Measurements from ENCODE around the gene ATRAID.

The ATRAID gene

DNA sequence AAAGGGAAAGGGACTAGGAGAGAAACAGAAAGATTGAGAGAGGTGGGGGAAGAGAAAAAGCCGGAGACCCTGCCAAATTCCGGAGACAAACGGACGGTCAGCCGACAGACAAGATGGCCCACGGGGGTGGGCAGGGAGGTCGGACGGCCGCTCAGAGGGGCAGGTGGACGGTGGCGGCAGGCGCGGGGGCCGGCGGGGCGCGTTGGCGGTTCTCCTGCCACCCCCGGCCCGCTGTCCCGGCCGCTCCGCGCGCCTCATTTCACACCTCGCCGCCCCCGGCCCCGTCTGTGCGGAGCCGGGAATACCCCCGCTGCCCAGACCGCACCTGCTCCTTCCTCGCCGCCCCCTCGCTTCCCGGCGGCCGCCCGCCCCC is 50.1 kb downstream of the ATRAID start:
- Histone ChIP-seq H3K36me3 (ENCODE audit: insufficient read depth, low read length) (no peaks in the 10 kb centered on the region), H4K20me1 (ENCODE audit: insufficient read depth, low read length) (no peaks in the 10 kb centered on the region), H3K9ac (ENCODE audit: low read depth, low read length) (no peak overlapping the region), H3K4me3 (ENCODE audit: low read depth in 1 of 2, low read length in 2 of 2) (no peak overlapping the region), H3K9me3 (ENCODE audit: insufficient read depth, low read length, severe bottlenecking) (no peaks in the 10 kb centered on the region), H3K4me1 (ENCODE audit: insufficient read depth, low read length) (no peaks in the 10 kb centered on the region), H3K27me3 (ENCODE audit: insufficient read depth, low read length, poor library complexity) (peaks cover 6% of the 10 kb centered on the region), H3K79me2 (ENCODE audit: insufficient read depth, low read length) (no peaks in the 10 kb centered on the region), H3K27ac (ENCODE audit: low read length) (no peak overlapping the region), H3K4me2 (ENCODE audit: insufficient read depth, low read length) (no peak overlapping the region), H2AFZ (ENCODE audit: low read depth, low read length) (no peak overlapping the region)
- TF ChIP-seq CTCF (IDR thresholded peaks at IDR 0.05; ENCODE audit: borderline replicate concordance, extremely low read depth, low read length, poor library complexity, severe bottlenecking), result no peak
- TF ChIP-seq EZH2 (IDR thresholded peaks at IDR 0.05; ENCODE audit: borderline replicate concordance, low read depth, low read length, severe bottlenecking), result no peak
- DNase-seq (no peak), ATAC-seq (ENCODE audit: insufficient read depth, low read depth) (no peak)

- Histone ChIP-seq H3K4me3 (ENCODE audit: low read depth in 1 of 2, low read length in 2 of 2) (no peak within 1 kb of the TSS), H3K27me3 (ENCODE audit: insufficient read depth, low read length, poor library complexity) (peaks cover 8% of the 10 kb centered on the region), H3K4me1 (ENCODE audit: insufficient read depth, low read length) (no peaks in the 10 kb centered on the region), H2AFZ (ENCODE audit: low read depth, low read length) (no peak within 1 kb of the TSS), H4K20me1 (ENCODE audit: insufficient read depth, low read length) (no peaks in the 10 kb centered on the region), H3K27ac (ENCODE audit: low read length) (no peak within 1 kb of the TSS), H3K4me2 (ENCODE audit: insufficient read depth, low read length) (no peak within 1 kb of the TSS), H3K79me2 (ENCODE audit: insufficient read depth, low read length) (no peaks in the 10 kb centered on the region), H3K9ac (ENCODE audit: low read depth, low read length) (no peak within 1 kb of the TSS), H3K9me3 (ENCODE audit: insufficient read depth, low read length, severe bottlenecking) (no peaks in the 10 kb centered on the region), H3K36me3 (ENCODE audit: insufficient read depth, low read length) (no peaks in the 10 kb centered on the region)
- TF ChIP-seq EZH2 (IDR thresholded peaks at IDR 0.05; ENCODE audit: borderline replicate concordance, low read depth, low read length, severe bottlenecking) (no peak), CTCF (IDR thresholded peaks at IDR 0.05; ENCODE audit: borderline replicate concordance, extremely low read depth, low read length, poor library complexity, severe bottlenecking) (no peak)
- no peak for DNase-seq
- no peak for ATAC-seq (ENCODE audit: insufficient read depth, low read depth)
These were observed 50.8 kb downstream of the ATRAID start, which contains the start of gene SLC30A3 for GRCh38 chr2:27262379-27263286. Gene SLC30A3 (minus strand): TSS chr2:27263047. CDS start chr2:27262906, 141 bp downstream.

- no peaks in the 10 kb centered on the region for H4K20me1 ChIP-seq (ENCODE audit: insufficient read depth, low read length)
- H3K4me3 ChIP-seq (ENCODE audit: low read depth in 1 of 2, low read length in 2 of 2), result no peak overlapping the region
- DNase-seq, result no peak
- H3K4me2 ChIP-seq (ENCODE audit: insufficient read depth, low read length), result no peak overlapping the region
- ATAC-seq (ENCODE audit: insufficient read depth, low read depth), result no peak
- no peaks in the 10 kb centered on the region for H3K79me2 ChIP-seq (ENCODE audit: insufficient read depth, low read length)
- no peak for TF ChIP-seq EZH2 (IDR thresholded peaks at IDR 0.05; ENCODE audit: borderline replicate concordance, low read depth, low read length, severe bottlenecking)
- no peak for TF ChIP-seq CTCF (IDR thresholded peaks at IDR 0.05; ENCODE audit: borderline replicate concordance, extremely low read depth, low read length, poor library complexity, severe bottlenecking)
- H3K36me3 ChIP-seq (ENCODE audit: insufficient read depth, low read length), result no peaks in the 10 kb centered on the region
- peaks cover 8% of the 10 kb centered on the region for H3K27me3 ChIP-seq (ENCODE audit: insufficient read depth, low read length, poor library complexity)
- no peak overlapping the region for H3K9ac ChIP-seq (ENCODE audit: low read depth, low read length)
- H3K27ac ChIP-seq (ENCODE audit: low read length), result no peak overlapping the region
- H3K9me3 ChIP-seq (ENCODE audit: insufficient read depth, low read length, severe bottlenecking), result no peaks in the 10 kb centered on the region
- no peak overlapping the region for H2AFZ ChIP-seq (ENCODE audit: low read depth, low read length)
- H3K4me1 ChIP-seq (ENCODE audit: insufficient read depth, low read length), result no peaks in the 10 kb centered on the region
These were observed 51.7 kb downstream of the ATRAID start for GRCh38 chr2:27263287-27264252.
